Chondrocyte (in vitro differentiated cells): Measurements from ENCODE around the gene CCNJ. TPM values are rescaled to one million over a fixed set of nuclear protein-coding genes. Genes with fewer than 3 reads are reported as not detected.

Source experiments
- DNase-seq: peaks from one replicate; pipeline ENCODE4 v3.0.0; 2021; ENCODE audit warnings: mixed read lengths, low spot score
- H3K27ac Mint-ChIP-seq: one replicate; pipeline ENCODE4 v1.8.0; 2021; ENCODE audit warnings: mild to moderate bottlenecking, moderate library complexity, mixed read lengths; ENCODE audit not compliant: unreplicated experiment
- H3K27me3 Mint-ChIP-seq: 2 replicates; pipeline ENCODE4 v1.8.0; 2021; ENCODE audit warnings: low read depth, mixed read lengths
- H3K36me3 Mint-ChIP-seq: 2 replicates; pipeline ENCODE4 v1.8.0; 2021; ENCODE audit warnings: low read depth, mixed read lengths
- H3K4me1 Mint-ChIP-seq: 2 replicates; pipeline ENCODE4 v1.8.0; 2021; ENCODE audit warnings: low read depth, mild to moderate bottlenecking, mixed read lengths
- H3K4me3 Mint-ChIP-seq: one replicate; pipeline ENCODE4 v1.8.0; 2021; ENCODE audit warnings: mild to moderate bottlenecking, moderate library complexity, mixed read lengths; ENCODE audit not compliant: unreplicated experiment
- H3K9me3 Mint-ChIP-seq: 2 replicates; pipeline ENCODE4 v1.8.0; 2021; ENCODE audit warnings: low read depth, mixed read lengths
- CTCF ChIP-seq: fragments of 200-600 bp; sonication (generic); IDR thresholded peaks from 2 replicates; pipeline ENCODE4 v1.5.0; 2021; ENCODE audit warnings: antibody characterized with exemption, mild to moderate bottlenecking, moderate library complexity
- total RNA-seq: library from RNA; stranded (reverse); gene quantifications from 3 replicates; pipeline ENCODE4 v1.2.1, GENCODE V29; 2021

Gene CCNJ
- total RNA-seq, 1 donor from 2014 or later = 7.6 TPM

GRCh38 chr10:96077156-96077555 is 33.8 kb downstream of the CCNJ start:
- H3K4me1 Mint-ChIP-seq = peaks cover 8% of the 10 kb centered on the region

GRCh38 chr10:96082153-96082552 is 38.8 kb downstream of the CCNJ start:
- Mint-ChIP-seq H3K27ac (no peak overlapping the region), H3K36me3 (no peaks in the 10 kb centered on the region), H3K27me3 (peaks cover 14% of the 10 kb centered on the region), H3K9me3 (no peaks in the 10 kb centered on the region), H3K4me1 (no peaks in the 10 kb centered on the region), H3K4me3 (no peak overlapping the region)
- DNase-seq = no peak
- TF ChIP-seq CTCF = no peak

More at GRCh38 chr10:96077156-96077555, 33.8 kb downstream of the CCNJ start:
- H3K36me3 Mint-ChIP-seq = no peaks in the 10 kb centered on the region
- H3K4me3 Mint-ChIP-seq = no peak overlapping the region
- no peak for DNase-seq
- H3K27ac Mint-ChIP-seq = no peak overlapping the region
- no peaks in the 10 kb centered on the region for H3K9me3 Mint-ChIP-seq
- no peak for TF ChIP-seq CTCF
- peaks cover 14% of the 10 kb centered on the region for H3K27me3 Mint-ChIP-seq

- Mint-ChIP-seq H3K27ac (no peak overlapping the region), H3K9me3 (no peaks in the 10 kb centered on the region), H3K4me1 (no peaks in the 10 kb centered on the region), H3K36me3 (no peaks in the 10 kb centered on the region), H3K4me3 (no peak overlapping the region), H3K27me3 (peaks cover 12% of the 10 kb centered on the region)
- no peak for DNase-seq
- no peak for TF ChIP-seq CTCF
Measured at GRCh38 chr10:96082748-96083147, 39.4 kb downstream of the CCNJ start.

- Mint-ChIP-seq H3K27ac (no peak overlapping the region), H3K36me3 (no peaks in the 10 kb centered on the region), H3K4me1 (no peaks in the 10 kb centered on the region), H3K27me3 (peaks cover 9% of the 10 kb centered on the region), H3K4me3 (no peak overlapping the region), H3K9me3 (no peaks in the 10 kb centered on the region)
- TF ChIP-seq CTCF = no peak
- DNase-seq = no peak
Measured at GRCh38 chr10:96089116-96089515, 45.7 kb downstream of the CCNJ start.

GRCh38 chr10:96089670-96090462 is 46.5 kb downstream of the CCNJ start:
- DNase-seq = no peak
- Mint-ChIP-seq H3K36me3 (no peaks in the 10 kb centered on the region), H3K4me1 (no peaks in the 10 kb centered on the region), H3K27me3 (peaks cover 9% of the 10 kb centered on the region), H3K4me3 (no peak overlapping the region), H3K9me3 (no peaks in the 10 kb centered on the region), H3K27ac (no peak overlapping the region)
- no peak for TF ChIP-seq CTCF
